Trophoblast cell (in vitro differentiated cells and primary cell): ENCODE results near the gene GRK1.

Experiments
- DNase-seq, 2 donors: peaks; one replicate each; pipeline ENCODE4 v3.0.0-alpha.2; 2016
- H2AFZ ChIP-seq: 2 replicates; pipeline ENCODE4 v1.6.1; 2013; ENCODE audit warnings: low read length, moderate library complexity, mild to moderate bottlenecking; ENCODE audit not compliant: insufficient read depth, poor library complexity
- H2AK5ac ChIP-seq: 2 replicates; pipeline ENCODE4 v1.6.1; 2013; ENCODE audit warnings: mild to moderate bottlenecking, low read length
- H2BK120ac ChIP-seq: 2 replicates; pipeline ENCODE4 v1.6.1; 2013; ENCODE audit warnings: low read length, mild to moderate bottlenecking, moderate library complexity; ENCODE audit not compliant: insufficient read depth, poor library complexity
- H2BK12ac ChIP-seq: 2 replicates; pipeline ENCODE4 v1.6.1; 2013; ENCODE audit warnings: mild to moderate bottlenecking, low read length, moderate library complexity
- H2BK5ac ChIP-seq: 2 replicates; pipeline ENCODE4 v1.6.1; 2013; ENCODE audit warnings: low read length, low read depth, moderate library complexity, mild to moderate bottlenecking; ENCODE audit not compliant: poor library complexity
- H3K14ac ChIP-seq: 2 replicates; pipeline ENCODE4 v1.6.1; 2013; ENCODE audit warnings: mild to moderate bottlenecking, low read length
- H3K18ac ChIP-seq: 2 replicates; pipeline ENCODE4 v1.6.1; 2013; ENCODE audit warnings: mild to moderate bottlenecking, low read length
- H3K23ac ChIP-seq: 2 replicates; pipeline ENCODE4 v1.6.1; 2013; ENCODE audit warnings: low read length
- H3K27ac ChIP-seq: 2 replicates; pipeline ENCODE4 v1.5.1; 2013; ENCODE audit warnings: low read depth, mild to moderate bottlenecking, inconsistent platforms, low read length, moderate library complexity
- H3K27me3 ChIP-seq: 2 replicates; pipeline ENCODE4 v1.6.1; 2013; ENCODE audit warnings: inconsistent platforms, mild to moderate bottlenecking, low read length, moderate library complexity; ENCODE audit not compliant: insufficient read depth
- H3K36me3 ChIP-seq, 2 experiments: 1 replicate in 1 of 2; 2 replicates in 1 of 2; pipeline ENCODE4 v1.6.1; 2013; ENCODE audit warnings: low read length in 2 of 2, mild to moderate bottlenecking in 2 of 2, moderate library complexity in 1 of 2; ENCODE audit not compliant: insufficient read depth in 2 of 2, control insufficient read depth in 1 of 2
- H3K4ac ChIP-seq: 2 replicates; pipeline ENCODE4 v1.6.1; 2013; ENCODE audit warnings: low read depth, mild to moderate bottlenecking, low read length, moderate library complexity
- H3K4me1 ChIP-seq, 2 experiments: 1 replicate in 1 of 2; 2 replicates in 1 of 2; pipeline ENCODE4 v1.6.1; 2013; ENCODE audit warnings: low read length in 2 of 2, mild to moderate bottlenecking in 2 of 2, moderate library complexity in 1 of 2; ENCODE audit not compliant: insufficient read depth in 2 of 2, control insufficient read depth in 1 of 2
- H3K4me2 ChIP-seq: 2 replicates; pipeline ENCODE4 v1.6.1; 2013; ENCODE audit warnings: inconsistent platforms, mild to moderate bottlenecking, low read length, moderate library complexity
- H3K4me3 ChIP-seq: 2 replicates; pipeline ENCODE4 v1.5.1; 2013; ENCODE audit warnings: mild to moderate bottlenecking, low read depth, low read length, inconsistent platforms
- H3K79me1 ChIP-seq: one replicate; pipeline ENCODE4 v1.6.1; 2013; ENCODE audit warnings: low read length
- H3K79me2 ChIP-seq: 2 replicates; pipeline ENCODE4 v1.6.1; 2013; ENCODE audit warnings: low read length, mild to moderate bottlenecking; ENCODE audit not compliant: control insufficient read depth, insufficient read depth, poor library complexity
- H3K9ac ChIP-seq: 2 replicates; pipeline ENCODE4 v1.6.1; 2013; ENCODE audit warnings: mild to moderate bottlenecking, low read length
- H3K9me3 ChIP-seq: 2 replicates; pipeline ENCODE4 v1.6.1; 2013; ENCODE audit warnings: low read depth, mild to moderate bottlenecking, control low read depth, inconsistent platforms, low read length; ENCODE audit not compliant: insufficient read depth
- H4K12ac ChIP-seq: 2 replicates; pipeline ENCODE4 v1.6.1; 2013; ENCODE audit warnings: low read depth, mild to moderate bottlenecking, low read length, moderate library complexity
- H4K8ac ChIP-seq: 2 replicates; pipeline ENCODE4 v1.6.1; 2013; ENCODE audit warnings: low read depth, mild to moderate bottlenecking, low read length, moderate library complexity
- H4K91ac ChIP-seq: one replicate; pipeline ENCODE4 v1.6.1; 2013; ENCODE audit warnings: low read depth, mild to moderate bottlenecking, low read length, moderate library complexity
- WGBS: extraction: QIAGEN DNeasy Blood & Tissue Kit; methylation state at CpG from one replicate; pipeline ENCODE4 v1.1.7; 2013; ENCODE audit warnings: missing lambda C conversion rate; ENCODE audit not compliant: insufficient read length, insufficient coverage; ENCODE audit errors: extremely low coverage; 5-methylcytosine and 5-hydroxymethylcytosine counted together

The GRK1 gene

GRCh38 chr13:113666329-113666670 is 719 bp upstream of the GRK1 start:
- Histone ChIP-seq H3K27me3 (no peaks in the 10 kb centered on the region), H3K4me2 (no peak overlapping the region), H3K79me1 (no peaks in the 10 kb centered on the region), H3K23ac (no peak overlapping the region), H3K4me1 (no peaks in the 10 kb centered on the region), H2BK12ac (no peak overlapping the region), H2BK120ac (no peak overlapping the region), H2AK5ac (no peak overlapping the region), H2AFZ (no peak overlapping the region), H4K8ac (no peak overlapping the region), H4K91ac (no peak overlapping the region), H2BK5ac (no peak overlapping the region), H3K14ac (no peak overlapping the region), H3K9ac (no peak overlapping the region), H3K4ac (no peak overlapping the region), H3K36me3 (no peaks in the 10 kb centered on the region), H3K4me3 (no peak overlapping the region), H3K18ac (no peak overlapping the region), H4K12ac (no peak overlapping the region), H3K27ac (no peak overlapping the region), H3K9me3 (peaks cover 3% of the 10 kb centered on the region), H3K79me2 (no peaks in the 10 kb centered on the region)
- DNase-seq: no peak
- WGBS: no CpG with 5 or more reads among the region's 2 CpGs

- H3K27ac ChIP-seq: no peak overlapping the region
Observed at GRCh38 chr13:113667771-113668490, 912 bp downstream of the GRK1 start.

GRCh38 chr13:113668491-113668971 is 1.5 kb downstream of the GRK1 start:
- no peak overlapping the region for H3K27ac ChIP-seq
- H4K8ac ChIP-seq: no peak overlapping the region
- no peak overlapping the region for H2BK5ac ChIP-seq
- no peak overlapping the region for H3K4me2 ChIP-seq
- H3K4me1 ChIP-seq: no peaks in the 10 kb centered on the region
- H3K14ac ChIP-seq: no peak overlapping the region
- no peak overlapping the region for H3K18ac ChIP-seq
- no peak overlapping the region for H2BK120ac ChIP-seq
- H4K12ac ChIP-seq: no peak overlapping the region
- no peaks in the 10 kb centered on the region for H3K79me2 ChIP-seq
- no peak overlapping the region for H3K9ac ChIP-seq
- H3K79me1 ChIP-seq: no peaks in the 10 kb centered on the region
- H3K9me3 ChIP-seq: peaks cover 7% of the 10 kb centered on the region
- no peak overlapping the region for H3K23ac ChIP-seq
- H4K91ac ChIP-seq: no peak overlapping the region
- no peaks in the 10 kb centered on the region for H3K27me3 ChIP-seq
- no peak overlapping the region for H2AK5ac ChIP-seq
- no peak overlapping the region for H3K4ac ChIP-seq
- no peaks in the 10 kb centered on the region for H3K36me3 ChIP-seq
- no peak for DNase-seq
- peak overlapping the region; percentile 37 for H3K4me3 ChIP-seq
- H2BK12ac ChIP-seq: no peak overlapping the region
- no CpG with 5 or more reads among the region's 24 CpGs for WGBS
- H2AFZ ChIP-seq: no peak overlapping the region

More at GRCh38 chr13:113667771-113668490, 912 bp downstream of the GRK1 start:
- WGBS: no CpG with 5 or more reads among the region's 29 CpGs
- Histone ChIP-seq H3K4me1 (no peaks in the 10 kb centered on the region), H3K9ac (no peak overlapping the region), H3K14ac (no peak overlapping the region), H3K18ac (no peak overlapping the region), H3K79me2 (no peaks in the 10 kb centered on the region), H3K36me3 (no peaks in the 10 kb centered on the region), H2AK5ac (no peak overlapping the region), H3K23ac (no peak overlapping the region), H2BK5ac (no peak overlapping the region), H4K91ac (no peak overlapping the region), H3K4me3 (no peak overlapping the region), H2BK120ac (no peak overlapping the region), H3K4me2 (no peak overlapping the region), H3K9me3 (peaks cover 7% of the 10 kb centered on the region), H2BK12ac (no peak overlapping the region), H4K8ac (no peak overlapping the region), H3K27me3 (no peaks in the 10 kb centered on the region), H4K12ac (no peak overlapping the region), H2AFZ (no peak overlapping the region), H3K4ac (no peak overlapping the region), H3K79me1 (no peaks in the 10 kb centered on the region)
- no peak for DNase-seq

GRCh38 chr13:113669231-113669754 is 2.3 kb downstream of the GRK1 start:
- Histone ChIP-seq H4K12ac (no peak overlapping the region), H3K4me2 (no peak overlapping the region), H4K91ac (no peak overlapping the region), H3K23ac (no peak overlapping the region), H3K18ac (no peak overlapping the region), H3K9me3 (peaks cover 7% of the 10 kb centered on the region), H3K36me3 (no peaks in the 10 kb centered on the region), H3K14ac (no peak overlapping the region), H2BK120ac (no peak overlapping the region), H4K8ac (no peak overlapping the region), H3K4me1 (no peaks in the 10 kb centered on the region), H2AFZ (no peak overlapping the region), H3K27ac (no peak overlapping the region), H3K4me3 (no peak overlapping the region), H3K79me1 (no peaks in the 10 kb centered on the region), H3K27me3 (no peaks in the 10 kb centered on the region), H3K4ac (no peak overlapping the region), H2BK5ac (no peak overlapping the region), H3K9ac (no peak overlapping the region), H2AK5ac (no peak overlapping the region), H2BK12ac (no peak overlapping the region), H3K79me2 (no peaks in the 10 kb centered on the region)
- WGBS: no CpG with 5 or more reads among the region's 13 CpGs
- no peak for DNase-seq
